ENCODE data around the gene TMCO6.
"Not testable (repeated sequence)": the region's sequence is repeated elsewhere in the genome, so short reads cannot be mapped to it uniquely, and the experiment has no call there.

The TMCO6 gene

GRCh38 chr5:140664359-140665119 is 25.3 kb downstream of the TMCO6 start, which contains the start of gene WDR55:
Gene WDR55, plus strand, starts transcription at chr5:140664904. Its CDS starts 9 bp downstream, at chr5:140664913.
- DNase-seq (ENCODE audit: low spot score in 2 of 2) (peak; percentile 88 to 90), ATAC-seq (replicated peaks; ENCODE audit: extremely low read depth, poor library complexity, severe bottlenecking) (peak; percentile 97)
- Mint-ChIP-seq H3K27me3 (no peaks in the 10 kb centered on the region), H3K9me3 (no peaks in the 10 kb centered on the region), H3K36me3 (ENCODE audit: insufficient read depth) (peaks cover 51% of the 10 kb centered on the region), H3K27ac (ENCODE audit: low read depth) (peak within 1 kb of the TSS; percentile 96), H3K4me1 (peaks cover 32% of the 10 kb centered on the region), H3K4me3 (peak within 1 kb of the TSS; percentile 99)

- ATAC-seq (replicated peaks; ENCODE audit: extremely low read depth, poor library complexity, severe bottlenecking); H3K4me3 Mint-ChIP-seq; H3K27me3 Mint-ChIP-seq; H3K27ac Mint-ChIP-seq (ENCODE audit: low read depth); DNase-seq (ENCODE audit: low spot score in 2 of 2); H3K9me3 Mint-ChIP-seq: not testable (repeated sequence)
- Mint-ChIP-seq H3K36me3 (ENCODE audit: insufficient read depth) (peaks cover 31% of the 10 kb centered on the region), H3K4me1 (peaks cover 22% of the 10 kb centered on the region)
These were observed 31.8 kb downstream of the TMCO6 start for GRCh38 chr5:140671035-140671434.

GRCh38 chr5:140671472-140672125 is 32.3 kb downstream of the TMCO6 start:
- H3K4me3 Mint-ChIP-seq, result no peak overlapping the region
- H3K4me1 Mint-ChIP-seq, result peaks cover 17% of the 10 kb centered on the region
- H3K27ac Mint-ChIP-seq (ENCODE audit: low read depth), result no peak overlapping the region
- peaks cover 37% of the 10 kb centered on the region for H3K36me3 Mint-ChIP-seq (ENCODE audit: insufficient read depth)
- ATAC-seq (replicated peaks; ENCODE audit: extremely low read depth, poor library complexity, severe bottlenecking), result no peak
- H3K9me3 Mint-ChIP-seq, result no peaks in the 10 kb centered on the region
- no peak for DNase-seq (ENCODE audit: low spot score in 2 of 2)
- H3K27me3 Mint-ChIP-seq, result no peaks in the 10 kb centered on the region

- peaks cover 7% of the 10 kb centered on the region for H3K4me1 Mint-ChIP-seq
- peak; percentile 43 for ATAC-seq (replicated peaks; ENCODE audit: extremely low read depth, poor library complexity, severe bottlenecking)
- no peaks in the 10 kb centered on the region for H3K9me3 Mint-ChIP-seq
- no peak overlapping the region for H3K4me3 Mint-ChIP-seq
- peaks cover 37% of the 10 kb centered on the region for H3K36me3 Mint-ChIP-seq (ENCODE audit: insufficient read depth)
- H3K27me3 Mint-ChIP-seq, result no peaks in the 10 kb centered on the region
- no peak for DNase-seq (ENCODE audit: low spot score in 2 of 2)
- no peak overlapping the region for H3K27ac Mint-ChIP-seq (ENCODE audit: low read depth)
These were observed 33.4 kb downstream of the TMCO6 start for GRCh38 chr5:140672455-140673186.

- ATAC-seq (replicated peaks; ENCODE audit: extremely low read depth, poor library complexity, severe bottlenecking), result no peak
- H3K27ac Mint-ChIP-seq (ENCODE audit: low read depth), result no peak within 1 kb of the TSS
- no peaks in the 10 kb centered on the region for H3K9me3 Mint-ChIP-seq
- H3K4me1 Mint-ChIP-seq, result no peaks in the 10 kb centered on the region
- no peak for DNase-seq (ENCODE audit: low spot score in 2 of 2)
- H3K4me3 Mint-ChIP-seq, result no peak within 1 kb of the TSS
- peaks cover 35% of the 10 kb centered on the region for H3K36me3 Mint-ChIP-seq (ENCODE audit: insufficient read depth)
- no peaks in the 10 kb centered on the region for H3K27me3 Mint-ChIP-seq
These were observed 34.1 kb downstream of the TMCO6 start, which contains the start of gene DND1 for GRCh38 chr5:140673187-140673976. Gene DND1, minus strand, starts transcription at chr5:140673576. Its CDS starts 34 bp downstream, at chr5:140673542.

- ATAC-seq (replicated peaks; ENCODE audit: extremely low read depth, poor library complexity, severe bottlenecking), result no peak
These were observed 35.0 kb downstream of the TMCO6 start for GRCh38 chr5:140674211-140674610.

GRCh38 chr5:140674629-140675028 is 35.4 kb downstream of the TMCO6 start:
- H3K4me3 Mint-ChIP-seq, result no peak overlapping the region
- H3K4me1 Mint-ChIP-seq, result no peaks in the 10 kb centered on the region
- DNase-seq (ENCODE audit: low spot score in 2 of 2), result no peak
- peaks cover 33% of the 10 kb centered on the region for H3K36me3 Mint-ChIP-seq (ENCODE audit: insufficient read depth)
- no peak for ATAC-seq (replicated peaks; ENCODE audit: extremely low read depth, poor library complexity, severe bottlenecking)
- H3K27me3 Mint-ChIP-seq, result no peaks in the 10 kb centered on the region
- H3K9me3 Mint-ChIP-seq, result no peaks in the 10 kb centered on the region
- H3K27ac Mint-ChIP-seq (ENCODE audit: low read depth), result no peak overlapping the region

More at GRCh38 chr5:140674211-140674610, 35.0 kb downstream of the TMCO6 start:
- H3K4me1 Mint-ChIP-seq, result no peaks in the 10 kb centered on the region
- no peaks in the 10 kb centered on the region for H3K9me3 Mint-ChIP-seq
- no peak for DNase-seq (ENCODE audit: low spot score in 2 of 2)
- H3K4me3 Mint-ChIP-seq, result no peak overlapping the region
- peaks cover 34% of the 10 kb centered on the region for H3K36me3 Mint-ChIP-seq (ENCODE audit: insufficient read depth)
- no peak overlapping the region for H3K27ac Mint-ChIP-seq (ENCODE audit: low read depth)
- no peaks in the 10 kb centered on the region for H3K27me3 Mint-ChIP-seq

GRCh38 chr5:140677947-140678346 is 38.7 kb downstream of the TMCO6 start:
- DNase-seq (ENCODE audit: low spot score in 2 of 2) (no peak), ATAC-seq (replicated peaks; ENCODE audit: extremely low read depth, poor library complexity, severe bottlenecking) (no peak)
- Mint-ChIP-seq H3K27me3 (no peaks in the 10 kb centered on the region), H3K9me3 (no peaks in the 10 kb centered on the region), H3K4me1 (no peaks in the 10 kb centered on the region), H3K4me3 (no peak overlapping the region), H3K36me3 (ENCODE audit: insufficient read depth) (peaks cover 31% of the 10 kb centered on the region), H3K27ac (ENCODE audit: low read depth) (no peak overlapping the region)

- DNase-seq (ENCODE audit: low spot score in 2 of 2) (no peak), ATAC-seq (replicated peaks; ENCODE audit: extremely low read depth, poor library complexity, severe bottlenecking) (no peak)
- no peaks in the 10 kb centered on the region for H3K9me3 Mint-ChIP-seq
- peaks cover 26% of the 10 kb centered on the region for H3K36me3 Mint-ChIP-seq (ENCODE audit: insufficient read depth)
- no peaks in the 10 kb centered on the region for H3K27me3 Mint-ChIP-seq
- no peaks in the 10 kb centered on the region for H3K4me1 Mint-ChIP-seq
- no peak overlapping the region for H3K27ac Mint-ChIP-seq (ENCODE audit: low read depth)
- no peak overlapping the region for H3K4me3 Mint-ChIP-seq
These were observed 39.7 kb downstream of the TMCO6 start for GRCh38 chr5:140678993-140679392.

GRCh38 chr5:140690376-140690932 is 51.2 kb downstream of the TMCO6 start:
- H3K4me3 Mint-ChIP-seq, result peak overlapping the region; percentile 93
- peaks cover 43% of the 10 kb centered on the region for H3K36me3 Mint-ChIP-seq (ENCODE audit: insufficient read depth)
- peak overlapping the region; percentile 94 for H3K27ac Mint-ChIP-seq (ENCODE audit: low read depth)
- no peaks in the 10 kb centered on the region for H3K9me3 Mint-ChIP-seq
- H3K27me3 Mint-ChIP-seq, result no peaks in the 10 kb centered on the region
- no peak for ATAC-seq (replicated peaks; ENCODE audit: extremely low read depth, poor library complexity, severe bottlenecking)
- DNase-seq (ENCODE audit: low spot score in 2 of 2), result no peak
- peaks cover 33% of the 10 kb centered on the region for H3K4me1 Mint-ChIP-seq

- H3K4me1 Mint-ChIP-seq, result peaks cover 33% of the 10 kb centered on the region
- H3K27ac Mint-ChIP-seq (ENCODE audit: low read depth), result peak within 1 kb of the TSS; percentile 94
- peaks cover 44% of the 10 kb centered on the region for H3K36me3 Mint-ChIP-seq (ENCODE audit: insufficient read depth)
These were observed 52.0 kb downstream of the TMCO6 start, which contains the start of the genes HARS1 and HARS2 for GRCh38 chr5:140690941-140691924. Gene HARS1, minus strand, starts transcription at chr5:140691370. Its CDS starts 66 bp downstream, at chr5:140691304. Gene HARS2, plus strand, starts transcription at chr5:140691455. Its CDS starts 194 bp downstream, at chr5:140691649.

More at GRCh38 chr5:140690941-140691924, 52.0 kb downstream of the TMCO6 start, which contains the start of the genes HARS1 and HARS2:
- ATAC-seq (replicated peaks; ENCODE audit: extremely low read depth, poor library complexity, severe bottlenecking), result peak; percentile 95
- peak within 1 kb of the TSS; percentile 93 for H3K4me3 Mint-ChIP-seq
- peak; percentile 61 to 69 for DNase-seq (ENCODE audit: low spot score in 2 of 2)
- no peaks in the 10 kb centered on the region for H3K27me3 Mint-ChIP-seq
- H3K9me3 Mint-ChIP-seq, result no peaks in the 10 kb centered on the region
